Measurements from ENCODE around the gene RPS19.

RPS19 gene

DNA sequence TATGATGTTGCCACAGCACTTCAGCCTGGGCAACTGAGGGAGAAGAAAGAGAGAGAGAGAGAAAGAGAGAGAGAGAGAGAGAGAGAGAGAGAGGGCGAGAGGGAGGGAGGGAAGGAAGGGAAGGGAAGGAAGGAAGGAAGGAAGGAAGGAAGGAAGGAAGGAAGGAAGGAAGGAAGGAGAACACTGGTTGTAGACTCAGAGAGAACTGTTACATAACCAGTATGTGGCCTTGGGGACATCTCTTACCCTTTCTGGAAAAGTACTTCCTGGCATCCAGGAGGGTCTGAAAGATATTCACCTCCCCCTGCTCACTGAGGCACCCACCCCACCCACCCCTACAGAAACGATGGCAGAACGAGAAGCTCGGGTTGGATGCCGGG is 20.3 kb downstream of the RPS19 start:
- DNase-seq: no peak

DNA sequence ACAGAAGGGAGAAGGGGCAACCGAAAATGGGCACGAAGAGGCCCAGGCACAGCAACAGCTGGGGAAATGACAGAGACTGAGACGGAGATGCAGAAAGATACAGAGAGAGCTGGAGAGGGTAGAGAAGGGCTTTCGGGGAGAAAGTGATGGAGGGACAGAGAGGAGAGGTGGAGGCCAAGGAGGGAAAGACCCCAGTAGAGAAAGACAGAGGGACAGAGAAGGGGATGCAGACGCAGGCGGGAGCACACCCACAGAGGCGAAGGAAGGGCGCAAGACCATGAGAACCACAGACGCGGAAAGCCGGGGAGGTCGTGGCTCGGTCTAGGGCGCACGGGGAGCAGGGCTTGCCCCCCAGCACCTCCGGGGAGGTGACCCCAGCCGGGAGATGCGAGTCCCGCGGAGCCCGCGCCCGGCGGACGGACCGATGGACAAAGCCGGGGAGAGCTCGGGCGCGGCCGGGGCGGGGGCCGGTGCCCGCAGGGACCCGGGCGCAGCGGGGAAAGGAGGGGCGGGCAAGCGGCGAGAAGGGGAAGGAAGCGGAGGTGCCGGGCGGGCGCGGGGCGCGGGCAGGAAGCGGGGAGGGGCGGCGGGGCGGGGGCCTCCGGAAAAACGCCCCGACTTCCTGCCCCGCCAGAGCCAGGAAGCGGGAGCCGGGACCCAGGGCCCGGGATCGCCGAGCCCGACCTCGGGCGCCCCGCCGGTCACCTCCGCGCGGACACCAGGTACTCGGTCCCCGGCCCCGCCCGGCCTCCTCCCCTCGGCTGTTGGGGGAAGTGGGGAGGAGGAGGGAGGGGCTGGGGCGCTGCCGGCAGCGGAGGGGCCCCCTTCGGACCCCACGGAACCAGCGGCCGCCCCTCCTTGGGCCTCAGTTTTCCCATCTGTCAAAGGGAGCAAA is 22.8 kb downstream of the RPS19 start, which contains the start of gene ARHGEF1:
TSS of gene ARHGEF1 (plus strand) at position 617 of the 895 bp plus-strand sequence. CDS start 4,899 bp downstream, outside the sequence.
- DNase-seq: no peak

- DNase-seq: no peak
These were observed 23.4 kb downstream of the RPS19 start for GRCh38 chr19:41883463-41883820.

- DNase-seq: peak; percentile 91
These were observed 24.0 kb downstream of the RPS19 start for GRCh38 chr19:41883821-41884733.

DNA sequence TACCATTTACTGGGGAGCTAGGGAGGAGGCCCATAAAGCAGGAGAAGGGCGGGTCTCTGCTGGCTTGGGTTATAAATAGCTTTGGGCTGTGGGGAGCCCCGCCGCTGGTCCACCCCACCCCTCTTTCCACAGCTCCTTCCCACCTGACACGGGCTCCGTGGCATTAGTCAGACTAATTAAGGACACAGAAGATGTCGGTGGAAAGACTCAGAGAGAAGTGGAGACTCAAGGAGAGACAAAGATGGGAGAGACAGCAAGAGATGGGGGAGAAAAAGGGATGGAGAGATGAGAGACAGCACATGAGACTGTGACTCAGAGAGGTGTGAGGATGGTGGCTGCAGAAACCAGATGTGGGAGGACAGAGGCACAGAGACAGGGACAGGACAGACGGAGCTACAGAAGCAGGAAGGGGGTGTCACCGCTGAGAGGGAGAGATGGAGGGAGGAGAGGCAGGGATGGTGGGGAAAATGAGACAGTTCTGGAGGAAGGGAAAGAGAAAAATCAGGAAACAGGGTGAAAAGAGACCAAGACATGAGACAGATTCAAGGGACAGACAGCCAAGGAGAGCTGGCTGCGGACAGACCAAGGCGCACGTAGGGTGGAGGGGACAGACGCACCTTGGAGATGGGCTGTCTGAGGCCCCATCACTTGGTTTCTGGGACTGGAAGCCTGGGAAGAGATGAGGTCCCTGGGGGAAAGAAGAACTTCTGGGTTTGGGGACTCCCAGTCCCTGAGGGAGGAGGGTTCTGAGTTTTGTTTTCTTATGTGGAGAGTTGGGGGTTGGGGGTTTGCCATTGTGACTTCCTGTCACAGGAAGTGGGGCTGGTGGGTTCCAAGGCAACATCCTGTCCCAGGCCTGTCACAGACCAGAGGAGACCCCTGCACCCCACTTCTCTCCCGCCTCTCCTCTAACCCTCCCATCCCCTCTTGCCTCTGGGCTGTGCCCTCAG is 27.0 kb downstream of the RPS19 start:
- DNase-seq: no peak

GRCh38 chr19:41887711-41888382 is 27.8 kb downstream of the RPS19 start:
- peak; percentile 42 for DNase-seq

- DNase-seq: no peak
These were observed 28.9 kb downstream of the RPS19 start for GRCh38 chr19:41888926-41889325.

- no peak for DNase-seq
These were observed 29.8 kb downstream of the RPS19 start for GRCh38 chr19:41889896-41890295.

DNA sequence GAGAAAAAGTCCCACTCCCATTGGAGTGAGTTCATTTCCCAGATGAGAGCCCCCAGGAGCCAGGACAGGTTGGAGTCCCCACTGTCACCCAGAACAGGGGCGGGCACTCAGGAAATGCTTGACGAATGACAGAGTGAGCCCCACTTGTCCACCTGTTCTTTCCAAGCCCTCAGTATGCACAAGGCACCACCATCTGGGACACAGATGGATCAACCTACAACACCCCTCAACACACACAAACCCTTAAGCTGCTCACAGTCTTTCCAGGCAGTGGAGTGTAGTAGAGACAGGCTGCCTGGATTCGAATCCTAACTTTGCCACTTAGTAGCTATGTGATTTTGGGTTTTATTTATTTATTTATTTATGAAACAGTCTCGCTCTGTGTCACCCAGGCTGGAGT is 30.9 kb downstream of the RPS19 start:
- no peak for DNase-seq

- no peak for DNase-seq
These were observed 32.3 kb downstream of the RPS19 start for GRCh38 chr19:41892173-41892902.

- DNase-seq: no peak
These were observed 33.8 kb downstream of the RPS19 start for GRCh38 chr19:41893899-41894298.

- no peak for DNase-seq
These were observed 34.3 kb downstream of the RPS19 start for GRCh38 chr19:41894350-41894749.

DNA sequence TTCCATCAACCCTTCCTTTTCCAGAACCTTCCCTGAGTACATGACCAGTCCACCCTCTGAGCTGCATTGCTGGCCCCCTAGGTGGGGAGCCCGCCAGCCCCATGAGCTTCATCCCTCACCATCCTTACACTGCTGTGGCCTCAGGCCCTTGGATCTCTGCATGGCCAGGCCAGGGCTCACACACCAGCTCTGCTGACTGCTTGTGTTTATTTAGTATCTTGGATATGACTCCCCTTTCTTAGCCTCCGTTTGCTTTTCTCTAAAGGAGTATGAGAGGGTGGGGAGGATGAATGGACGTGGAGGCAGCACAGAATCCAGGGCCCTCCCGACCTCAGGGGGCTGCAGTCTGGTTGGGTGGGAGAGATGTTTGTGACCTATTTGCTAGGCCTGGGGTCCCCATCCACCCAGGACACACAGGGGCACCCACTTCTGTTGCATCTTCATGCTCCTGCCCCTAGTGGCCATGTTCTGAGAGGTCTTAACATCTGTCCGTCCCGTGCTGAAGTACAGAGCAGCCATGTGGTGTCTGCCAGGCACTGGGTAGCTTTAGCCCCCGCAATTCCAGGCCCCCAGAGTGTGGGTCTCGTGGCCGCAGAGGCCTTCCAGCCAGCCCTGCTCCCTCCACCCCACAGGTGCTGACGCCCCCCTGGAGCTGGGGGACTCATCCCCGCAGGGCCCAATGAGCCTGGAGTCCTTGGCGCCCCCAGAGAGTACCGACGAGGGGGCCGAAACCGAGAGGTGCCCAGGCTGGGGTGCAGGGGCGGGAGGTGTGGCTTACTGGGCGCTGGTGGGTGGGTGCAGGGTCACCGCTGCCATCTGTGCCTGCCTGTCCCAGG is 35.9 kb downstream of the RPS19 start:
- no peak for DNase-seq

DNA sequence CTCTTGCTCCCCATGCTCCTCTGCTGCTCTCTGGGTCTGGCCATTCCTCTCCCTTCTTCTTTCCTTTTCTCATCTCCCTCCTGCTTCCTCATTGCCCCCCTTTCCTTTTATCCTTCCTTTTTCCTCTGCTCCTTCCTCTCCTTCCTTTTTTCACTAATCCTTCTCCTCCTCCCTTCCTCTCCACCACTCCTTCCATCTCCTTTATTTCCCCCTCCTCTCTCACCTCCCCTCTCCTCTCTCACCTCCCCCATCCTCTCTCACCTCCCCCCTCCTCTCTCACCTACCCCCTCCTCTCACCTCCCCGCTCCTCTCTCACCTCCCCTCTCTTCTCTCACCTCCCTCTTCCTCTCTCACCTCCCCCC is 36.5 kb downstream of the RPS19 start:
- DNase-seq: no peak

GRCh38 chr19:41897181-41897580 is 37.1 kb downstream of the RPS19 start:
- no peak for DNase-seq

DNA sequence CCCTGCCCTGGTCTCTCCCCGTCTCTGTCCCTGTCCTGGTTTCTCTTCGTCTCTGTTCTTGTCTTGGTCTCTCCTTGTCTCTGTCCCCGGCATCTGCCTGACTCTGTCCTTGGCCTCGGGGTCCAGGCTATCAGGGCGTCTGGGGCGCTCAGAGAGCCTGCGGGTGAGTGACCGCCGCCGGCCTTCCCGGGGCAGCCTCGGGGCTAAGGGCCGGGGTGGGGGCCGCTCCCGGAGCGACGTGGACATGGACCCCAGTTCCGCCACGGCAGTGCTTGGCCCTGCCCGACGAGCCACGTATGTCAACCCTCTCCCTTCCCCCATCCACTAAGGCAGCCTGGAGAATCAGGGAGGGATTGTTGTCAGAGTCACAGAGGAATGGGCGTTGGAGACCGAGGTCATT is 37.8 kb downstream of the RPS19 start:
- no peak for DNase-seq

GRCh38 chr19:41898235-41898634 is 38.2 kb downstream of the RPS19 start:
- DNase-seq: no peak

- no peak for DNase-seq
These were observed 41.8 kb downstream of the RPS19 start for GRCh38 chr19:41901707-41902360.

DNA sequence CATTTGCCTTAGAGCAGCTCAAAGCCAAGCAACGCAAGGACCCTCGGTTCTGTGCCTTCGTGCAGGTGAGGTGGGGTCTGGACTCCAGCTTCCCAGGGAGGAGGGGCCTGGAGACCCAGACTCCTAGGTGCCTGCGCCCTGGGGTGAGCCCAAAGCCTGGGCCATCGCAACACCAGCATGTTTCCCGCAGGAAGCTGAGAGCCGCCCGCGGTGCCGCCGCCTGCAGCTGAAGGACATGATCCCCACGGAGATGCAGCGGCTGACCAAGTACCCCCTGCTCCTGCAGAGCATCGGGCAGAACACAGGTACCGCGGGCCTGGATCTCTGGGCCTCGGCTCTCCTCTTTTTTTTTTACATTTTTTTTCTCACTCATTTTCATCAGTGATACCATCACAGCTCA is 42.5 kb downstream of the RPS19 start:
- no peak for DNase-seq

Data from NCI-H2029 treated with DMSO at 0.1 percent for 48 hours (cell line).